Fibroblast of pulmonary artery (primary cell): ENCODE measurements around the gene PRTN3.
"Not testable (repeated sequence)": the region's sequence is repeated elsewhere in the genome, so short reads cannot be mapped to it uniquely, and the experiment has no call there.

Experiments used
- DNase-seq: peaks from one replicate; pipeline ENCODE4 v3.0.0-alpha.2; 2010; ENCODE audit warnings: low read depth
- H3K4me3 ChIP-seq: replicated peaks from 2 replicates; pipeline ENCODE4 v1.5.1; 2011; ENCODE audit warnings: low read depth, mild to moderate bottlenecking, control low read depth, low read length, moderate library complexity
- TF ChIP-seq, protein P1 (sequence below): IDR thresholded peaks from 2 replicates; pipeline ENCODE4 v1.5.1; 2011; ENCODE audit warnings: mild to moderate bottlenecking, control low read depth, low read length, inconsistent platforms; ENCODE audit errors: missing control alignments

Gene PRTN3

GRCh38 chr19:829129-829758 lies 11.6 kb upstream of the PRTN3 start:
- DNase-seq = no peak
- TF ChIP-seq, protein P1, sequence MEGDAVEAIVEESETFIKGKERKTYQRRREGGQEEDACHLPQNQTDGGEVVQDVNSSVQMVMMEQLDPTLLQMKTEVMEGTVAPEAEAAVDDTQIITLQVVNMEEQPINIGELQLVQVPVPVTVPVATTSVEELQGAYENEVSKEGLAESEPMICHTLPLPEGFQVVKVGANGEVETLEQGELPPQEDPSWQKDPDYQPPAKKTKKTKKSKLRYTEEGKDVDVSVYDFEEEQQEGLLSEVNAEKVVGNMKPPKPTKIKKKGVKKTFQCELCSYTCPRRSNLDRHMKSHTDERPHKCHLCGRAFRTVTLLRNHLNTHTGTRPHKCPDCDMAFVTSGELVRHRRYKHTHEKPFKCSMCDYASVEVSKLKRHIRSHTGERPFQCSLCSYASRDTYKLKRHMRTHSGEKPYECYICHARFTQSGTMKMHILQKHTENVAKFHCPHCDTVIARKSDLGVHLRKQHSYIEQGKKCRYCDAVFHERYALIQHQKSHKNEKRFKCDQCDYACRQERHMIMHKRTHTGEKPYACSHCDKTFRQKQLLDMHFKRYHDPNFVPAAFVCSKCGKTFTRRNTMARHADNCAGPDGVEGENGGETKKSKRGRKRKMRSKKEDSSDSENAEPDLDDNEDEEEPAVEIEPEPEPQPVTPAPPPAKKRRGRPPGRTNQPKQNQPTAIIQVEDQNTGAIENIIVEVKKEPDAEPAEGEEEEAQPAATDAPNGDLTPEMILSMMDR = no peak
- H3K4me3 ChIP-seq = no peak overlapping the region

GRCh38 chr19:831407-832369 lies 9.1 kb upstream of the PRTN3 start:
- TF ChIP-seq, protein P1 = no peak
- H3K4me3 ChIP-seq = no peak overlapping the region
- DNase-seq = no peak

DNA sequence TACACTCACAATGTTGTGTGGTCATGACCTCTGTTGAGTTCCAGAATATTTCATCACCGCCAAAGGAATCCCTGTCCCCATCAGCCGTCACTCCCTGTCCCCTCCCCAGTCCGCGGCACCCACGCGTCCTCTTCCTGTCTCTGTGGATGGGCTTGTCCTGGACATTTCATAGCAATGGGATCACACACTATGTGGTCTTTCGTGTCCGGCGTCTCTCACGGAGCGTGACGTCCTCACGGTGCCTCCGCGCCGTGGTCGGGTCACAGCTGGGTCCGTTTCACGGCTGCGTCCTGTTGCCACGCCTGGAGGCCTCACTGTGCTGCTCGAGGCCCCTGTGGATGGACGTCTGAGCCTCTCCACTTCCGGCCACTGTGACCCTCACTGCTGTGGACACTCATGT lies 6.6 kb upstream of the PRTN3 start:
- DNase-seq = no peak
- H3K4me3 ChIP-seq = no peak overlapping the region
- TF ChIP-seq, protein P1 = no peak

- TF ChIP-seq, protein P1 = no peak
- no peak for DNase-seq
- H3K4me3 ChIP-seq = no peak overlapping the region
Measured at GRCh38 chr19:835210-835810, 5.5 kb upstream of the PRTN3 start.

DNA sequence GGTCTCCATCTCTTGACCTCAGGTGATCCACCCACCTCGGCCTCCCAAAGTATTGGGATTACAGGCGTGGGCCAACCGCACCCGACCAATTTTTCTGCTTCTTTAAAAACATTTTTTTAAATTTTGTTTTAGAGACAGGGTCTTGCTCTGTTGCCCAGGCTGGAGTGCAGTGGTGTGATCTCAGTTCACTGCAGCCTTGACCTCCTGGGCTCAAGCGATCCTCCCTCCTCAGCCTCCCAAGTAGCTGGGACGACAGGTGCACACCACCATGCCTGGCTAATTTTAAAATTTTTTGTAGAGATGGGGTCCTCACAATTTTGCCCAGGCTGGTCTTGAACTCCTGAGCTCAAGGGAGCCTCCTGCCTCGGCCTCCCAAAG lies 2.0 kb downstream of the PRTN3 start:
- not testable (repeated sequence) for H3K4me3 ChIP-seq, DNase-seq

GRCh38 chr19:843180-843835 lies 2.5 kb downstream of the PRTN3 start:
- no peak overlapping the region for H3K4me3 ChIP-seq
- DNase-seq = no peak
- TF ChIP-seq, protein P1 = no peak
